Fibroblast of villous mesenchyme (primary cell): ENCODE results near the gene NET1. TPM values are rescaled to one million over a fixed set of nuclear protein-coding genes. Genes with fewer than 3 reads are reported as not detected.

Experiments used
- DNase-seq: peaks from one replicate; pipeline ENCODE4 v3.0.0-alpha.2; 2010; ENCODE audit warnings: low read depth
- H3K4me3 ChIP-seq: 2 replicates; pipeline ENCODE4 v1.5.1; 2011; ENCODE audit warnings: low read depth, mild to moderate bottlenecking, low read length
- CTCF ChIP-seq: IDR thresholded peaks from 2 replicates; pipeline ENCODE4 v1.5.1; 2012; ENCODE audit warnings: low read depth, mild to moderate bottlenecking, low read length; ENCODE audit not compliant: insufficient read depth
- total RNA-seq: library from RNA; depleted of rRNA; stranded (reverse); fragments of >200 nt; gene quantifications from 2 replicates; pipeline ENCODE4 v1.2.3, GENCODE V29; 2012

NET1 gene
- total RNA-seq, 1 donor: 23.3 TPM

- peak; percentile 68 for DNase-seq
- H3K4me3 ChIP-seq: no peak overlapping the region
Observed at GRCh38 chr10:5442065-5442989, 30.0 kb downstream of the NET1 start.

GRCh38 chr10:5442990-5443370 is 30.6 kb downstream of the NET1 start:
- H3K4me3 ChIP-seq: no peak overlapping the region
- no peak for TF ChIP-seq CTCF
- no peak for DNase-seq

More at GRCh38 chr10:5442065-5442989, 30.0 kb downstream of the NET1 start:
- peak; percentile 68 for TF ChIP-seq CTCF

DNA sequence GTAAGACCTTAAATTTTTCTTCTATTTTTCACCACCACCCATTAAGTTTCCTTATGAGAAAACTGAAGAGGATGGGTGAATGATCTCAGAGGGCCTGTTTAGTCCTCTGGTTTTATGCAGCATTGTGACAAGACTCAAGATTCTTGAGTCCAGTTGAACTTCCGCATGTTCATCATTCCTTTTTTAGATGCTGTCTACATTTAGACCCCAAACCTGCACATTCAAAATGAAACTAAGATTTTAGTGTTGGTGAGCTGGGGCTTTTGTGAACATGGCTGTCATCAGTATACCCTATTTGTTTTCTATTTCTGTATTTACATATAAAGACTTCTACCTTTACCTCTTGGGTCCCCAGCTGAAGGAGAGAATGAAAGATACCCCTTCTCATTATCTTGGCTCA is 31.1 kb downstream of the NET1 start:
- no peak overlapping the region for H3K4me3 ChIP-seq
- no peak for TF ChIP-seq CTCF
- DNase-seq: no peak

DNA sequence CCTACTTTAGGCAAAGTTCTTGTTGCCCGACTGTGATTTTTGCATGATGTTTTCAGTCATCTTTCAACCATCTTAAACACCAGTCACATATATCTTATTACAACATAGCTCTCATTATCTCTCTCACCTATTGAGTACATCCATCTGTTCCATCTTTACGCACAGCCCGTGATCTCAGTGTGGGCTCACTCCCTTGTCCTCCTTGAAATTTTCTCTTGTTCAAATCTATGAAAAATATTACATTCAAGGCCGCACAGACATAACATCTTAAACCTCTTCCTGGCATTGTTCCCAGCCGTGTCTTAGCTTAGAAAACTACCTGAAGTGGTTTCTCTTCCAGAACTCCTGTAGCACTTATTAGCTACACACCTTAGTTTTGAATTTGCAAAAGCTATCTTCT is 32.6 kb downstream of the NET1 start:
- H3K4me3 ChIP-seq: no peak overlapping the region
- no peak for TF ChIP-seq CTCF
- no peak for DNase-seq

- H3K4me3 ChIP-seq: peak overlapping the region; percentile 68
- no peak for TF ChIP-seq CTCF
- DNase-seq: peak; percentile 89
Observed at GRCh38 chr10:5446390-5446926, 34.1 kb downstream of the NET1 start.

- peak overlapping the region; percentile 68 for H3K4me3 ChIP-seq
- TF ChIP-seq CTCF: no peak
- DNase-seq: no peak
Observed at GRCh38 chr10:5447056-5447455, 34.7 kb downstream of the NET1 start.
